Measurements from ENCODE around the gene AGXT2.

DNA sequence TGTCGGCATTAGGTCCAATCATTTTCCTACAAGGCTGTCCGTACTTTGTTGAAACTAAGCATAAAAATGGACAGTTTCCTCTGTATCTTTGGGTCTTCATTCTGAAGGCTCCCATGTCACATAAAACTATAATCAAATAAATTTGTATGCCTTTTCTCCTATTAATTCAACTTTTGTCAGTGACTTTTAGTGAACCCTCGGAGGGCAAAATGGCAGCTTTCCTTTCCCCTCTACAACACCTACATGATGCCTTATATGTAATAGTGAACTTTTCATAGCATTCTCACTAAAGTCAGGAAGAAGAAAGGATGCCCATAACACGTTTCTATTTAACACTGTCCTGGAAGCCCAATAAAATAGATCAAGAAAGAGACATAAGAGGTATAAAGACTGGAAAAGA, 5.1 kb upstream of the AGXT2 start:
- TF ChIP-seq, protein P1, sequence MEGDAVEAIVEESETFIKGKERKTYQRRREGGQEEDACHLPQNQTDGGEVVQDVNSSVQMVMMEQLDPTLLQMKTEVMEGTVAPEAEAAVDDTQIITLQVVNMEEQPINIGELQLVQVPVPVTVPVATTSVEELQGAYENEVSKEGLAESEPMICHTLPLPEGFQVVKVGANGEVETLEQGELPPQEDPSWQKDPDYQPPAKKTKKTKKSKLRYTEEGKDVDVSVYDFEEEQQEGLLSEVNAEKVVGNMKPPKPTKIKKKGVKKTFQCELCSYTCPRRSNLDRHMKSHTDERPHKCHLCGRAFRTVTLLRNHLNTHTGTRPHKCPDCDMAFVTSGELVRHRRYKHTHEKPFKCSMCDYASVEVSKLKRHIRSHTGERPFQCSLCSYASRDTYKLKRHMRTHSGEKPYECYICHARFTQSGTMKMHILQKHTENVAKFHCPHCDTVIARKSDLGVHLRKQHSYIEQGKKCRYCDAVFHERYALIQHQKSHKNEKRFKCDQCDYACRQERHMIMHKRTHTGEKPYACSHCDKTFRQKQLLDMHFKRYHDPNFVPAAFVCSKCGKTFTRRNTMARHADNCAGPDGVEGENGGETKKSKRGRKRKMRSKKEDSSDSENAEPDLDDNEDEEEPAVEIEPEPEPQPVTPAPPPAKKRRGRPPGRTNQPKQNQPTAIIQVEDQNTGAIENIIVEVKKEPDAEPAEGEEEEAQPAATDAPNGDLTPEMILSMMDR (IDR thresholded peaks at IDR 0.05; ENCODE audit: low read depth, low read length, poor library complexity, severe bottlenecking): no peak
- TF ChIP-seq EZH2phosphoT487 (IDR thresholded peaks at IDR 0.05; ENCODE audit: borderline replicate concordance, low read length): no peak
